Gastroesophageal sphincter (tissue), 3 donors: ENCODE results near the gene EIF4E3.

ENCODE experiments used
- CTCF ChIP-seq, 4 experiments: fragments of 200-600 bp in 2 of 4; fragments of 450-650 bp in 2 of 4; sonication (generic) in 1 of 4; IDR thresholded peaks; one replicate each; pipeline ENCODE4 v1.5.1; 2017 to 2019; ENCODE audit warnings: antibody characterized with exemption in 4 of 4, mild to moderate bottlenecking in 2 of 4, moderate library complexity in 2 of 4
- POLR2AphosphoS5 ChIP-seq: sonication (generic); formaldehyde crosslinking; IDR thresholded peaks from one replicate; pipeline ENCODE4 v1.6.1; 2017; ENCODE audit warnings: antibody characterized with exemption

DNA sequence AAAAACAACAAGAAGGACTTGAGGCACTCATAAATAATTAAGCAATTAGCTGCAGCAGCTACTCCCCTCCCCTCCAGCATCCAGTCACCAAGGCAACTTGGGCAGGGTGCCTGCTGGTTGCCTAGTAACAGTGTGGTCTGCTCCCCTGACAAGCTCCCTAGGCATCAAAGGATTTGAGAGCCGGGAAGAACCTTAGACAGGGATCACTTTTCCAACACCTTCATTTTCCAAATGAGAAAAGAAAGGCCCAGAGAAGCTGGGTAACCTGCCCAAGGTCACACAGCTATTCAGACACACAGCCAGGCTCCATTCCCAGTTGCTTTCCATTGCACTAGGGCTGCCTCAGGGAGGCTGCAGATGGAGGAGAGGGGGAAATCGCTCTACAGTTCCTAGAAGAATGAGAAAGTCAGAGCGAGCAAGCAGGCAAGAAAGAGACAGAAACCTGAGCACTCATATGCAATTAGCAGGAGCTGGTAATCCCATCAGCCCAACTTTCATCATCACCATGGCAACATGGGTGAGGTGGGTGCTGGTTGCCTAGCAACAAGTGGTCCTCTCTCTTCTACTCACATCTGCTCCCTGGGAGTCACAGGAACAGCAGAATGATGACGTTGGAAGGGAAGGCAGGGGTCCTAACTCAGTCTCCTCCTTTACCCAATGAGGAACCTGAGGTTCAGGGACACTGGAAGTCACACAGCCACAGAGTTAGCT lies 3.6 kb upstream of the EIF4E3 start:
- TF ChIP-seq CTCF (IDR thresholded peaks at IDR 0.05) (no peak), POLR2AphosphoS5 (no peak)
